ENCODE results near the gene PER2.

PER2 gene

GRCh38 chr2:238286987-238287736, 1.2 kb downstream of the PER2 start:
- H3K4me3 ChIP-seq (ENCODE audit: low read depth, low read length), result peak overlapping the region; percentile 78
- no peak for TF ChIP-seq CTCF (IDR thresholded peaks at IDR 0.05; ENCODE audit: low read depth, low read length, missing control alignments)
- in situ Hi-C loops (cut with HindIII; ENCODE audit: low sequenced_read_pairs), result no loop called here
- DNase-seq (ENCODE audit: low read depth), result no peak

- in situ Hi-C loops (cut with HindIII; ENCODE audit: low sequenced_read_pairs), result no loop called here
- H3K4me3 ChIP-seq (ENCODE audit: low read depth, low read length), result peak overlapping the region; percentile 78
- TF ChIP-seq CTCF (IDR thresholded peaks at IDR 0.05; ENCODE audit: low read depth, low read length, missing control alignments), result no peak
- peak; percentile 79 for DNase-seq (ENCODE audit: low read depth)
Observed at GRCh38 chr2:238286551-238286950, 1.9 kb downstream of the PER2 start.

- TF ChIP-seq CTCF (IDR thresholded peaks at IDR 0.05; ENCODE audit: low read depth, low read length, missing control alignments), result no peak
- H3K4me3 ChIP-seq (ENCODE audit: low read depth, low read length), result peak overlapping the region; percentile 9
Observed at GRCh38 chr2:238286095-238286494, 2.3 kb downstream of the PER2 start.

GRCh38 chr2:238285653-238286082, 2.7 kb downstream of the PER2 start:
- H3K4me3 ChIP-seq (ENCODE audit: low read depth, low read length), result peak overlapping the region; percentile 9
- peak; percentile 92 for DNase-seq (ENCODE audit: low read depth)
- no peak for TF ChIP-seq CTCF (IDR thresholded peaks at IDR 0.05; ENCODE audit: low read depth, low read length, missing control alignments)
- in situ Hi-C loops (cut with HindIII; ENCODE audit: low sequenced_read_pairs), result no loop called here

More at GRCh38 chr2:238286095-238286494, 2.3 kb downstream of the PER2 start:
- in situ Hi-C loops (cut with HindIII; ENCODE audit: low sequenced_read_pairs), result no loop called here
- no peak for DNase-seq (ENCODE audit: low read depth)

- DNase-seq (ENCODE audit: low read depth), result no peak
- in situ Hi-C loops (cut with HindIII; ENCODE audit: low sequenced_read_pairs), result no loop called here
- TF ChIP-seq CTCF (IDR thresholded peaks at IDR 0.05; ENCODE audit: low read depth, low read length, missing control alignments), result no peak
- H3K4me3 ChIP-seq (ENCODE audit: low read depth, low read length), result no peak overlapping the region
Observed at GRCh38 chr2:238284802-238285515, 3.5 kb downstream of the PER2 start.

- no peak for TF ChIP-seq CTCF (IDR thresholded peaks at IDR 0.05; ENCODE audit: low read depth, low read length, missing control alignments)
- no peak for DNase-seq (ENCODE audit: low read depth)
- in situ Hi-C loops (cut with HindIII; ENCODE audit: low sequenced_read_pairs), result no loop called here
- H3K4me3 ChIP-seq (ENCODE audit: low read depth, low read length), result no peak overlapping the region
Observed at GRCh38 chr2:238282861-238283738, 5.3 kb downstream of the PER2 start.

All from astrocyte of the cerebellum (primary cell).